ENCODE data around the gene DNAH9.
"Not testable (repeated sequence)": the region's sequence is repeated elsewhere in the genome, so short reads cannot be mapped to it uniquely, and the experiment has no call there.

Gene DNAH9

GRCh38 chr17:11932337-11932898 lies 334.1 kb downstream of the DNAH9 start:
- no peak for TF ChIP-seq EZH2 (IDR thresholded peaks at IDR 0.05; ENCODE audit: borderline replicate concordance, low read depth, low read length, severe bottlenecking)
- no peak for TF ChIP-seq CTCF (IDR thresholded peaks at IDR 0.05; ENCODE audit: borderline replicate concordance, extremely low read depth, low read length, poor library complexity, severe bottlenecking)
- ATAC-seq (ENCODE audit: insufficient read depth, low read depth) = no peak
- DNase-seq = no peak
- H3K79me2 ChIP-seq (ENCODE audit: insufficient read depth, low read length) = no peaks in the 10 kb centered on the region
- H4K20me1 ChIP-seq (ENCODE audit: insufficient read depth, low read length) = no peaks in the 10 kb centered on the region
- H2AFZ ChIP-seq (ENCODE audit: low read depth, low read length) = no peak overlapping the region
- no peaks in the 10 kb centered on the region for H3K9me3 ChIP-seq (ENCODE audit: insufficient read depth, low read length, severe bottlenecking)
- no peak overlapping the region for H3K9ac ChIP-seq (ENCODE audit: low read depth, low read length)
- H3K36me3 ChIP-seq (ENCODE audit: insufficient read depth, low read length) = no peaks in the 10 kb centered on the region
- no peaks in the 10 kb centered on the region for H3K4me1 ChIP-seq (ENCODE audit: insufficient read depth, low read length)
- no peaks in the 10 kb centered on the region for H3K27me3 ChIP-seq (ENCODE audit: insufficient read depth, low read length, poor library complexity)
- no peak overlapping the region for H3K4me2 ChIP-seq (ENCODE audit: insufficient read depth, low read length)
- no peak overlapping the region for H3K4me3 ChIP-seq (ENCODE audit: low read depth in 1 of 2, low read length in 2 of 2)
- H3K27ac ChIP-seq (ENCODE audit: low read length) = no peak overlapping the region

GRCh38 chr17:11935734-11936406 lies 337.6 kb downstream of the DNAH9 start:
- Histone ChIP-seq H3K4me2 (ENCODE audit: insufficient read depth, low read length) (no peak overlapping the region), H4K20me1 (ENCODE audit: insufficient read depth, low read length) (no peaks in the 10 kb centered on the region), H3K9ac (ENCODE audit: low read depth, low read length) (no peak overlapping the region), H3K4me1 (ENCODE audit: insufficient read depth, low read length) (no peaks in the 10 kb centered on the region), H3K9me3 (ENCODE audit: insufficient read depth, low read length, severe bottlenecking) (no peaks in the 10 kb centered on the region), H3K36me3 (ENCODE audit: insufficient read depth, low read length) (no peaks in the 10 kb centered on the region), H3K4me3 (ENCODE audit: low read depth in 1 of 2, low read length in 2 of 2) (no peak overlapping the region), H3K27me3 (ENCODE audit: insufficient read depth, low read length, poor library complexity) (no peaks in the 10 kb centered on the region), H2AFZ (ENCODE audit: low read depth, low read length) (no peak overlapping the region), H3K79me2 (ENCODE audit: insufficient read depth, low read length) (no peaks in the 10 kb centered on the region), H3K27ac (ENCODE audit: low read length) (no peak overlapping the region)
- DNase-seq (peak; percentile 57), ATAC-seq (ENCODE audit: insufficient read depth, low read depth) (no peak)
- peak; percentile 92 for TF ChIP-seq CTCF (IDR thresholded peaks at IDR 0.05; ENCODE audit: borderline replicate concordance, extremely low read depth, low read length, poor library complexity, severe bottlenecking)
- no peak for TF ChIP-seq EZH2 (IDR thresholded peaks at IDR 0.05; ENCODE audit: borderline replicate concordance, low read depth, low read length, severe bottlenecking)

- Histone ChIP-seq H2AFZ (ENCODE audit: low read depth, low read length) (no peak overlapping the region), H3K27me3 (ENCODE audit: insufficient read depth, low read length, poor library complexity) (no peaks in the 10 kb centered on the region), H3K9me3 (ENCODE audit: insufficient read depth, low read length, severe bottlenecking) (no peaks in the 10 kb centered on the region), H3K9ac (ENCODE audit: low read depth, low read length) (no peak overlapping the region), H4K20me1 (ENCODE audit: insufficient read depth, low read length) (no peaks in the 10 kb centered on the region), H3K36me3 (ENCODE audit: insufficient read depth, low read length) (no peaks in the 10 kb centered on the region), H3K4me1 (ENCODE audit: insufficient read depth, low read length) (no peaks in the 10 kb centered on the region), H3K4me2 (ENCODE audit: insufficient read depth, low read length) (no peak overlapping the region), H3K27ac (ENCODE audit: low read length) (no peak overlapping the region), H3K4me3 (ENCODE audit: low read depth in 1 of 2, low read length in 2 of 2) (no peak overlapping the region), H3K79me2 (ENCODE audit: insufficient read depth, low read length) (no peaks in the 10 kb centered on the region)
- TF ChIP-seq CTCF (IDR thresholded peaks at IDR 0.05; ENCODE audit: borderline replicate concordance, extremely low read depth, low read length, poor library complexity, severe bottlenecking) (no peak), EZH2 (IDR thresholded peaks at IDR 0.05; ENCODE audit: borderline replicate concordance, low read depth, low read length, severe bottlenecking) (no peak)
- ATAC-seq (ENCODE audit: insufficient read depth, low read depth) = no peak
- no peak for DNase-seq
These were observed 342.6 kb downstream of the DNAH9 start for GRCh38 chr17:11940904-11941303.

- not testable (repeated sequence) for H3K4me3 ChIP-seq (ENCODE audit: low read depth in 1 of 2, low read length in 2 of 2); H4K20me1 ChIP-seq (ENCODE audit: insufficient read depth, low read length); H3K9ac ChIP-seq (ENCODE audit: low read depth, low read length); H3K27me3 ChIP-seq (ENCODE audit: insufficient read depth, low read length, poor library complexity); H3K9me3 ChIP-seq (ENCODE audit: insufficient read depth, low read length, severe bottlenecking); H3K4me1 ChIP-seq (ENCODE audit: insufficient read depth, low read length); H3K4me2 ChIP-seq (ENCODE audit: insufficient read depth, low read length); H3K27ac ChIP-seq (ENCODE audit: low read length); DNase-seq; ATAC-seq (ENCODE audit: insufficient read depth, low read depth); H3K79me2 ChIP-seq (ENCODE audit: insufficient read depth, low read length); H3K36me3 ChIP-seq (ENCODE audit: insufficient read depth, low read length); H2AFZ ChIP-seq (ENCODE audit: low read depth, low read length)
These were observed 344.8 kb downstream of the DNAH9 start for GRCh38 chr17:11943086-11943485.

All from DND-41 (cell line).